Measurements from ENCODE around the gene ARFIP1. TPM values are rescaled to one million over a fixed set of nuclear protein-coding genes. Genes with fewer than 3 reads are reported as not detected.
"Not testable (repeated sequence)": the region's sequence is repeated elsewhere in the genome, so short reads cannot be mapped to it uniquely, and the experiment has no call there.

The ARFIP1 gene
- total RNA-seq, 3 donors from 2014 or later (not counting 1 experiment from before 2014, with no cell fraction given) = 13.7 to 20.6 (median 14.6) TPM

GRCh38 chr4:152864361-152864760 lies 84.6 kb downstream of the ARFIP1 start:
- DNase-seq (no peak), ATAC-seq (no peak)
- Histone ChIP-seq H3K4me1 (ENCODE audit: control insufficient read depth, insufficient read depth, low read length) (no peaks in the 10 kb centered on the region), H3K4me3 (ENCODE audit: low read length) (no peak overlapping the region), H3K27ac (ENCODE audit: low read length) (no peak overlapping the region), H3K36me3 (ENCODE audit: control insufficient read depth, insufficient read depth, low read length) (peaks cover 5% of the 10 kb centered on the region), H3K27me3 (ENCODE audit: control insufficient read depth, insufficient read depth, low read length) (no peaks in the 10 kb centered on the region), H3K9me3 (ENCODE audit: control insufficient read depth, insufficient read depth, low read length) (no peaks in the 10 kb centered on the region)
- H3K36me3 Mint-ChIP-seq = no peaks in the 10 kb centered on the region
- no peaks in the 10 kb centered on the region for H3K4me1 Mint-ChIP-seq
- 100% methylated on average over 2 of the region's 2 CpGs for WGBS (ENCODE audit: insufficient coverage)
- no peaks in the 10 kb centered on the region for H3K27me3 Mint-ChIP-seq (ENCODE audit: low read depth in 2 of 2)
- no peaks in the 10 kb centered on the region for H3K9me3 Mint-ChIP-seq
- no peak overlapping the region for H3K4me3 Mint-ChIP-seq
- H3K27ac Mint-ChIP-seq = no peak overlapping the region
- intact Hi-C loops (cut with micrococcal nuclease) = no loop called here
- no peak for TF ChIP-seq CTCF (IDR thresholded peaks at IDR 0.05)

- intact Hi-C loops (cut with micrococcal nuclease); H3K9me3 ChIP-seq (ENCODE audit: control insufficient read depth, insufficient read depth, low read length); H3K9me3 Mint-ChIP-seq; H3K27ac Mint-ChIP-seq; H3K27me3 ChIP-seq (ENCODE audit: control insufficient read depth, insufficient read depth, low read length); ATAC-seq; H3K4me1 Mint-ChIP-seq; H3K4me1 ChIP-seq (ENCODE audit: control insufficient read depth, insufficient read depth, low read length); H3K36me3 Mint-ChIP-seq; H3K4me3 Mint-ChIP-seq; H3K27ac ChIP-seq (ENCODE audit: low read length); DNase-seq; H3K4me3 ChIP-seq (ENCODE audit: low read length); H3K27me3 Mint-ChIP-seq (ENCODE audit: low read depth in 2 of 2); H3K36me3 ChIP-seq (ENCODE audit: control insufficient read depth, insufficient read depth, low read length): not testable (repeated sequence)
- 97% methylated on average over 38 of the region's 44 CpGs for WGBS (ENCODE audit: insufficient coverage)
Measured at GRCh38 chr4:152866432-152866993, 86.8 kb downstream of the ARFIP1 start.

- intact Hi-C loops (cut with micrococcal nuclease) = no loop called here
- 92% methylated on average over 2 of the region's 2 CpGs for WGBS (ENCODE audit: insufficient coverage)
- no peak for DNase-seq
Measured at GRCh38 chr4:152870606-152871005, 90.9 kb downstream of the ARFIP1 start.

GRCh38 chr4:152875261-152875660 lies 95.5 kb downstream of the ARFIP1 start:
- H3K27ac ChIP-seq (ENCODE audit: low read length) = no peak overlapping the region
- TF ChIP-seq CTCF (IDR thresholded peaks at IDR 0.05) = no peak
- intact Hi-C loops (cut with micrococcal nuclease) = no loop called here
- H3K4me3 Mint-ChIP-seq = no peak overlapping the region
- H3K4me3 ChIP-seq (ENCODE audit: low read length) = no peak overlapping the region
- DNase-seq (no peak), ATAC-seq (no peak)
- H3K4me1 Mint-ChIP-seq = no peaks in the 10 kb centered on the region
- no peaks in the 10 kb centered on the region for H3K9me3 Mint-ChIP-seq
- H3K27ac Mint-ChIP-seq = no peak overlapping the region
- no peaks in the 10 kb centered on the region for H3K27me3 ChIP-seq (ENCODE audit: control insufficient read depth, insufficient read depth, low read length)
- H3K4me1 ChIP-seq (ENCODE audit: control insufficient read depth, insufficient read depth, low read length) = no peaks in the 10 kb centered on the region
- H3K9me3 ChIP-seq (ENCODE audit: control insufficient read depth, insufficient read depth, low read length) = peaks cover 6% of the 10 kb centered on the region
- H3K27me3 Mint-ChIP-seq (ENCODE audit: low read depth in 2 of 2) = no peaks in the 10 kb centered on the region
- H3K36me3 ChIP-seq (ENCODE audit: control insufficient read depth, insufficient read depth, low read length) = peaks cover 6% of the 10 kb centered on the region
- peaks cover 10% of the 10 kb centered on the region for H3K36me3 Mint-ChIP-seq

More at GRCh38 chr4:152870606-152871005, 90.9 kb downstream of the ARFIP1 start:
- no peak for TF ChIP-seq CTCF (IDR thresholded peaks at IDR 0.05)
- peaks cover 1% of the 10 kb centered on the region for H3K36me3 Mint-ChIP-seq
- no peak overlapping the region for H3K4me3 Mint-ChIP-seq
- Histone ChIP-seq H3K4me3 (ENCODE audit: low read length) (no peak overlapping the region), H3K4me1 (ENCODE audit: control insufficient read depth, insufficient read depth, low read length) (no peaks in the 10 kb centered on the region), H3K9me3 (ENCODE audit: control insufficient read depth, insufficient read depth, low read length) (no peaks in the 10 kb centered on the region), H3K27ac (ENCODE audit: low read length) (no peak overlapping the region), H3K36me3 (ENCODE audit: control insufficient read depth, insufficient read depth, low read length) (peaks cover 3% of the 10 kb centered on the region), H3K27me3 (ENCODE audit: control insufficient read depth, insufficient read depth, low read length) (no peaks in the 10 kb centered on the region)
- no peak overlapping the region for H3K27ac Mint-ChIP-seq
- H3K4me1 Mint-ChIP-seq = no peaks in the 10 kb centered on the region
- ATAC-seq = no peak
- no peaks in the 10 kb centered on the region for H3K27me3 Mint-ChIP-seq (ENCODE audit: low read depth in 2 of 2)
- no peaks in the 10 kb centered on the region for H3K9me3 Mint-ChIP-seq

Measured in natural killer cell (primary cell).